ENCODE results near the gene WWOX.

DNA sequence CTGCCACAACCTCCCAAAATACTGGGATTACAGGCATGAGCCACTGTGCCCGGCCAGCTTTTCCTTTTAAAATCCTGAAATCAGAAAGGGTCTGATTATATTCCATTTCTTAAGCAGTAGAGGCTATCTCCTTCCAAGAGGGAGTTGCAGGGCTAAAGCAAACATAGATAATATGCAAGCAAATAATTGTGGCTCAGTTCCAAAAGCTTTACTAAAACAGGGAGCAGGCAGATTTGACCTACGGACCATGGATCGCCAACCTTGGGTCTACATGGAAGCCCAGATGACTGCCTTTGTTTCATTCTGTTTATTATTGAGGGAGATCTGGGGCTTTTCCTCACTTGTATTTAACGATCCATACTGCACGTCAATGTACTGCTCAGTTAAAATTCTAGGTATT is 38.6 kb upstream of the WWOX start:
- TF ChIP-seq, protein P1, sequence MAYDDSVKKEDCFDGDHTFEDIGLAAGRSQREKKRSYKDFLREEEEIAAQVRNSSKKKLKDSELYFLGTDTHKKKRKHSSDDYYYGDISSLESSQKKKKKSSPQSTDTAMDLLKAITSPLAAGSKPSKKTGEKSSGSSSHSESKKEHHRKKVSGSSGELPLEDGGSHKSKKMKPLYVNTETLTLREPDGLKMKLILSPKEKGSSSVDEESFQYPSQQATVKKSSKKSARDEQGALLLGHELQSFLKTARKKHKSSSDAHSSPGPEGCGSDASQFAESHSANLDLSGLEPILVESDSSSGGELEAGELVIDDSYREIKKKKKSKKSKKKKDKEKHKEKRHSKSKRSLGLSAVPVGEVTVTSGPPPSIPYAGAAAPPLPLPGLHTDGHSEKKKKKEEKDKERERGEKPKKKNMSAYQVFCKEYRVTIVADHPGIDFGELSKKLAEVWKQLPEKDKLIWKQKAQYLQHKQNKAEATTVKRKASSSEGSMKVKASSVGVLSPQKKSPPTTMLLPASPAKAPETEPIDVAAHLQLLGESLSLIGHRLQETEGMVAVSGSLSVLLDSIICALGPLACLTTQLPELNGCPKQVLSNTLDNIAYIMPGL (CRISPR knock-in tag; IDR thresholded peaks at IDR 0.05; ENCODE audit: borderline replicate concordance) = no peak
- TF ChIP-seq MYC (IDR thresholded peaks at IDR 0.05; ENCODE audit: borderline replicate concordance, low read length) = no peak
- TF ChIP-seq PHF8 (IDR thresholded peaks at IDR 0.05; ENCODE audit: borderline replicate concordance, low read depth) = no peak
- TF ChIP-seq POLR2A (IDR thresholded peaks at IDR 0.05; ENCODE audit: low read length) = no peak
- TF ChIP-seq, protein P2, sequence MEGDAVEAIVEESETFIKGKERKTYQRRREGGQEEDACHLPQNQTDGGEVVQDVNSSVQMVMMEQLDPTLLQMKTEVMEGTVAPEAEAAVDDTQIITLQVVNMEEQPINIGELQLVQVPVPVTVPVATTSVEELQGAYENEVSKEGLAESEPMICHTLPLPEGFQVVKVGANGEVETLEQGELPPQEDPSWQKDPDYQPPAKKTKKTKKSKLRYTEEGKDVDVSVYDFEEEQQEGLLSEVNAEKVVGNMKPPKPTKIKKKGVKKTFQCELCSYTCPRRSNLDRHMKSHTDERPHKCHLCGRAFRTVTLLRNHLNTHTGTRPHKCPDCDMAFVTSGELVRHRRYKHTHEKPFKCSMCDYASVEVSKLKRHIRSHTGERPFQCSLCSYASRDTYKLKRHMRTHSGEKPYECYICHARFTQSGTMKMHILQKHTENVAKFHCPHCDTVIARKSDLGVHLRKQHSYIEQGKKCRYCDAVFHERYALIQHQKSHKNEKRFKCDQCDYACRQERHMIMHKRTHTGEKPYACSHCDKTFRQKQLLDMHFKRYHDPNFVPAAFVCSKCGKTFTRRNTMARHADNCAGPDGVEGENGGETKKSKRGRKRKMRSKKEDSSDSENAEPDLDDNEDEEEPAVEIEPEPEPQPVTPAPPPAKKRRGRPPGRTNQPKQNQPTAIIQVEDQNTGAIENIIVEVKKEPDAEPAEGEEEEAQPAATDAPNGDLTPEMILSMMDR (IDR thresholded peaks at IDR 0.05) = no peak
- no peak for TF ChIP-seq RCOR1 (IDR thresholded peaks at IDR 0.05; ENCODE audit: low read depth, low read length)
- TF ChIP-seq MAFK (IDR thresholded peaks at IDR 0.05; ENCODE audit: partially characterized antibody) = no peak
- TF ChIP-seq PBX3 (IDR thresholded peaks at IDR 0.05) = no peak
- no peak for TF ChIP-seq NR3C1 (IDR thresholded peaks at IDR 0.05)
- TF ChIP-seq, protein P3, sequence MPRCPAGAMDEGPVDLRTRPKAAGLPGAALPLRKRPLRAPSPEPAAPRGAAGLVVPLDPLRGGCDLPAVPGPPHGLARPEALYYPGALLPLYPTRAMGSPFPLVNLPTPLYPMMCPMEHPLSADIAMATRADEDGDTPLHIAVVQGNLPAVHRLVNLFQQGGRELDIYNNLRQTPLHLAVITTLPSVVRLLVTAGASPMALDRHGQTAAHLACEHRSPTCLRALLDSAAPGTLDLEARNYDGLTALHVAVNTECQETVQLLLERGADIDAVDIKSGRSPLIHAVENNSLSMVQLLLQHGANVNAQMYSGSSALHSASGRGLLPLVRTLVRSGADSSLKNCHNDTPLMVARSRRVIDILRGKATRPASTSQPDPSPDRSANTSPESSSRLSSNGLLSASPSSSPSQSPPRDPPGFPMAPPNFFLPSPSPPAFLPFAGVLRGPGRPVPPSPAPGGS (IDR thresholded peaks at IDR 0.05) = no peak
- TF ChIP-seq RNF2 (IDR thresholded peaks at IDR 0.05; ENCODE audit: borderline replicate concordance, low read depth) = no peak
- TF ChIP-seq BHLHE40 (IDR thresholded peaks at IDR 0.05; ENCODE audit: low read depth, low read length) = no peak
